B cell (primary cell): ENCODE results near the gene TSHR.

ENCODE experiments used
- CTCF ChIP-seq: fragments of 200-600 bp; IDR thresholded peaks from one replicate; pipeline ENCODE4 v1.8.0; 2022; ENCODE audit warnings: antibody characterized with exemption, mild to moderate bottlenecking
- EZH2 ChIP-seq: IDR thresholded peaks from 2 replicates; pipeline ENCODE4 v1.6.1; 2012; ENCODE audit warnings: borderline replicate concordance, low read depth, mild to moderate bottlenecking, moderate library complexity, low read length; ENCODE audit not compliant: insufficient read depth, poor library complexity, severe bottlenecking

GRCh38 chr14:81132468-81132867, 177.0 kb downstream of the TSHR start:
- TF ChIP-seq CTCF (no peak), EZH2 (no peak)
